K562 (cell line): ENCODE data around the gene ARHGAP35. TPM values are rescaled to one million over a fixed set of nuclear protein-coding genes. Genes with fewer than 3 reads are reported as not detected.

Source experiments
- ARHGAP35 ChIP-seq: fragments of 450-650 bp; IDR thresholded peaks from 2 replicates; pipeline ENCODE4 v1.6.1; 2018; ENCODE audit not compliant: partially characterized antibody
- BCOR ChIP-seq: fragments of 450-650 bp; IDR thresholded peaks from 2 replicates; pipeline ENCODE4 v1.6.1; 2016
- CSDE1 ChIP-seq, 2 experiments: fragments of 450-650 bp; IDR thresholded peaks; 2 replicates each; pipeline ENCODE4 v1.6.1; 2016; ENCODE audit warnings: mild to moderate bottlenecking in 1 of 2
- DLX4 ChIP-seq: fragments of 250-450 bp; sonication (Bioruptor Pico); IDR thresholded peaks from 2 replicates; pipeline ENCODE4 v1.6.1; 2021; ENCODE audit warnings: mild to moderate bottlenecking
- ELF4 ChIP-seq: fragments of 450-650 bp; formaldehyde crosslinking; IDR thresholded peaks from 2 replicates; pipeline ENCODE4 v1.4.0; 2022; ENCODE audit warnings: missing genetic modification characterization
- EP400 ChIP-seq: fragments of 450-650 bp; IDR thresholded peaks from 2 replicates; pipeline ENCODE4 v1.6.1; 2017; ENCODE audit warnings: antibody characterized with exemption, mild to moderate bottlenecking, moderate library complexity
- GABPB1 ChIP-seq: sonication (generic); formaldehyde crosslinking; IDR thresholded peaks from 2 replicates; pipeline ENCODE4 v1.8.0; 2022; ENCODE audit warnings: mild to moderate bottlenecking, missing genetic modification reagents
- HCFC1 ChIP-seq: IDR thresholded peaks from 2 replicates; pipeline ENCODE4 v1.6.1; 2012; ENCODE audit warnings: low read depth, low read length, improper control_type of control experiment
- ID3 ChIP-seq, 2 experiments: fragments of 250-450 bp in 1 of 2; fragments of 450-650 bp in 1 of 2; sonication (Bioruptor Pico) in 1 of 2; IDR thresholded peaks; 2 replicates each; pipeline versions ENCODE4 v1.6.1 to v1.8.0; 2016 to 2021; ENCODE audit warnings: mild to moderate bottlenecking in 2 of 2, moderate library complexity in 2 of 2, missing compliant biosample characterization in 1 of 2, missing genetic modification characterization in 1 of 2
- NFE2 ChIP-seq: IDR thresholded peaks from 2 replicates; pipeline ENCODE4 v1.6.1; 2014; ENCODE audit warnings: antibody characterized with exemption, low read depth
- NR4A1 ChIP-seq, 2 experiments: fragments of 250-450 bp in 1 of 2; fragments of 450-650 bp in 1 of 2; sonication (Bioruptor Pico) in 1 of 2; IDR thresholded peaks; 2 replicates each; pipeline versions ENCODE4 v1.4.0 to v1.6.1; 2016 to 2020; ENCODE audit warnings: mild to moderate bottlenecking in 2 of 2, missing compliant biosample characterization in 1 of 2, missing genetic modification characterization in 1 of 2, moderate library complexity in 1 of 2
- PML ChIP-seq: IDR thresholded peaks from 2 replicates; pipeline ENCODE4 v1.6.1; 2012; ENCODE audit warnings: low read length, inconsistent platforms
- POLR2A ChIP-seq: fragments of 450-650 bp; conservative IDR thresholded peaks from 2 replicates; pipeline ENCODE4 v1.6.1; 2016
- POLR2AphosphoS5 ChIP-seq: IDR thresholded peaks from 2 replicates; pipeline ENCODE4 v1.6.1; 2011; ENCODE audit warnings: mild to moderate bottlenecking, low read depth, low read length, moderate library complexity; ENCODE audit not compliant: control insufficient read depth, insufficient read depth
- RBM15 ChIP-seq: fragments of 200-400 bp; formaldehyde crosslinking; IDR thresholded peaks from 2 replicates; pipeline ENCODE4 v1.6.1; 2018; ENCODE audit warnings: mild to moderate bottlenecking, low read length, moderate library complexity; ENCODE audit not compliant: insufficient read depth
- RFX1 ChIP-seq: fragments of 450-650 bp; IDR thresholded peaks from 2 replicates; pipeline ENCODE4 v1.6.1; 2016; ENCODE audit warnings: mild to moderate bottlenecking, moderate library complexity
- SRF ChIP-seq, 2 experiments: fragments of 250-450, 450-650 bp in 1 of 2; sonication (Bioruptor Pico) in 1 of 2; sonication (generic) in 1 of 2; formaldehyde crosslinking; IDR thresholded peaks; 2 replicates each; pipeline versions ENCODE4 v1.5.0 to v1.5.1; 2020 to 2022; ENCODE audit warnings: mild to moderate bottlenecking in 1 of 2, missing genetic modification reagents in 1 of 2
- ZBTB2 ChIP-seq: fragments of 450-650 bp; IDR thresholded peaks from 2 replicates; pipeline ENCODE4 v1.6.1; 2016; ENCODE audit warnings: antibody characterized with exemption
- ZBTB8A ChIP-seq: fragments of 450-650 bp; IDR thresholded peaks from 2 replicates; pipeline ENCODE4 v1.6.1; 2018; ENCODE audit warnings: mild to moderate bottlenecking, moderate library complexity; ENCODE audit not compliant: partially characterized antibody
- ZNF316 ChIP-seq: fragments of 450-650 bp; IDR thresholded peaks from 2 replicates; pipeline ENCODE4 v1.6.1; 2016
- polyA plus RNA-seq, 8 experiments: library from polyadenylated mRNA; depleted of rRNA in 4 of 8; stranded (reverse) in 5 of 8; unstranded in 3 of 8; fragments of >200 nt; fragmentation: Nextera tagmentation in 2 of 8; fragmentation: Illumina TruSeq in 1 of 8; extraction: Ambion mirVana in 2 of 8; extraction: Trizol in 1 of 8; gene quantifications; 2 replicates each; pipeline versions ENCODE4 v1.2.1 to v1.2.3, GENCODE V29; 2011 to 2014; ENCODE audit warnings: inconsistent platforms in 1 of 8, missing spikeins in 1 of 8
- total RNA-seq, 7 experiments: library from RNA; depleted of rRNA in 6 of 7; stranded (reverse); fragments of >200 nt in 6 of 7; fragmentation: Illumina TruSeq in 2 of 7; extraction: Trizol in 2 of 7; gene quantifications; 2 replicates each; pipeline versions ENCODE4 v1.2.1 to v1.2.3, GENCODE V29; 2011 to 2021; ENCODE audit warnings: low replicate concordance in 1 of 7
- TF ChIP-seq, protein P1 (sequence below): sonication (generic); formaldehyde crosslinking; IDR thresholded peaks from 2 replicates; pipeline ENCODE4 v1.8.0; 2022; ENCODE audit warnings: missing genetic modification reagents, mild to moderate bottlenecking, moderate library complexity, borderline replicate concordance
- TF ChIP-seq, protein P2 (sequence below): sonication (generic); formaldehyde crosslinking; IDR thresholded peaks from 2 replicates; pipeline ENCODE4 v1.8.0; 2022; ENCODE audit warnings: mild to moderate bottlenecking, low read depth, missing genetic modification reagents

ARHGAP35 gene
- total and polyA plus RNA-seq, 9 of the 15 experiments (the other 6 are each of a cell fraction or from before 2014, with no cell fraction given) = 0.27 to 26.4 (median 10.2) TPM

- TF ChIP-seq BCOR = peak; percentile 27; the same call in 1 of the 2 replicates
- TF ChIP-seq, protein P1, sequence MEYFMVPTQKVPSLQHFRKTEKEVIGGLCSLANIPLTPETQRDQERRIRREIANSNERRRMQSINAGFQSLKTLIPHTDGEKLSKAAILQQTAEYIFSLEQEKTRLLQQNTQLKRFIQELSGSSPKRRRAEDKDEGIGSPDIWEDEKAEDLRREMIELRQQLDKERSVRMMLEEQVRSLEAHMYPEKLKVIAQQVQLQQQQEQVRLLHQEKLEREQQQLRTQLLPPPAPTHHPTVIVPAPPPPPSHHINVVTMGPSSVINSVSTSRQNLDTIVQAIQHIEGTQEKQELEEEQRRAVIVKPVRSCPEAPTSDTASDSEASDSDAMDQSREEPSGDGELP (CRISPR knock-in tag) = peak; percentile 82
- peak; percentile 98 for TF ChIP-seq GABPB1 (CRISPR knock-in tag)
- peak; percentile 99 for TF ChIP-seq HCFC1
- peak; percentile 61 for TF ChIP-seq EP400
- no peak for TF ChIP-seq NR4A1 (CRISPR knock-in tag; IDR thresholded peaks at IDR 0.05)
- 0 out of 2 replicates have a peak, but pooled peaks have one; percentile 69 for TF ChIP-seq NR4A1 (tag; IDR thresholded peaks at IDR 0.05)
- TF ChIP-seq RFX1 = peak; percentile 96
- TF ChIP-seq ZNF316 = peak; percentile 29; the same call in 1 of the 2 replicates
- TF ChIP-seq ZBTB8A = no peak
- TF ChIP-seq ELF4 (CRISPR knock-in tag) = peak; percentile 39
- no peak for TF ChIP-seq ARHGAP35
- TF ChIP-seq, protein P2, sequence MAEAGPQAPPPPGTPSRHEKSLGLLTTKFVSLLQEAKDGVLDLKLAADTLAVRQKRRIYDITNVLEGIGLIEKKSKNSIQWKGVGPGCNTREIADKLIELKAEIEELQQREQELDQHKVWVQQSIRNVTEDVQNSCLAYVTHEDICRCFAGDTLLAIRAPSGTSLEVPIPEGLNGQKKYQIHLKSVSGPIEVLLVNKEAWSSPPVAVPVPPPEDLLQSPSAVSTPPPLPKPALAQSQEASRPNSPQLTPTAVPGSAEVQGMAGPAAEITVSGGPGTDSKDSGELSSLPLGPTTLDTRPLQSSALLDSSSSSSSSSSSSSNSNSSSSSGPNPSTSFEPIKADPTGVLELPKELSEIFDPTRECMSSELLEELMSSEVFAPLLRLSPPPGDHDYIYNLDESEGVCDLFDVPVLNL (CRISPR knock-in tag) = no peak
- 0 out of 4 replicates have a peak, but pooled peaks of 1 of the 2 experiments have one; percentile 44 for TF ChIP-seq SRF (CRISPR knock-in tag; IDR thresholded peaks at IDR 0.05)
- TF ChIP-seq NFE2 = peak; percentile 29; the same call in 1 of the 2 replicates
- no peak for TF ChIP-seq RBM15
- TF ChIP-seq PML = peak; percentile 64
- no peak for TF ChIP-seq DLX4 (CRISPR knock-in tag)
- TF ChIP-seq ZBTB2 = peak; percentile 63; the same call in 1 of the 2 replicates
- TF ChIP-seq POLR2A = peak; percentile 82
- peak in 1 of 2 experiments; percentile 77; a peak in 1 of 4 replicates for TF ChIP-seq CSDE1 (IDR thresholded peaks at IDR 0.05)
- TF ChIP-seq POLR2AphosphoS5 = peak; percentile 56; the same call in 1 of the 2 replicates
- no peak for TF ChIP-seq ID3 (CRISPR knock-in tag; IDR thresholded peaks at IDR 0.05)
- peak; percentile 84 for TF ChIP-seq ID3 (tag; IDR thresholded peaks at IDR 0.05)
These were observed 10.3 kb upstream of the ARHGAP35 start, which contains the start of gene AP2S1 (continued) for GRCh38 chr19:46850228-46851203.
